Prostate gland (tissue), 2 donors: ENCODE data around the gene BRD7.

Source experiments
- CTCF ChIP-seq, 4 experiments: fragments of 200-600 bp in 2 of 4; fragments of 450-650 bp in 2 of 4; sonication (generic) in 2 of 4; IDR thresholded peaks; 1 replicate in 3 of 4; 2 replicates in 1 of 4; pipeline ENCODE4 v1.5.1; 2016 to 2019; ENCODE audit warnings: antibody characterized with exemption in 4 of 4, mild to moderate bottlenecking in 2 of 4, moderate library complexity in 2 of 4
- POLR2A ChIP-seq: fragments of 450-650 bp; IDR thresholded peaks from one replicate; pipeline ENCODE4 v1.6.1; 2016; ENCODE audit warnings: antibody characterized with exemption, mild to moderate bottlenecking
- POLR2AphosphoS5 ChIP-seq: sonication (generic); formaldehyde crosslinking; IDR thresholded peaks from one replicate; pipeline ENCODE4 v1.6.1; 2017; ENCODE audit warnings: antibody characterized with exemption

- TF ChIP-seq POLR2A (no peak), CTCF (IDR thresholded peaks at IDR 0.05) (no peak), POLR2AphosphoS5 (no peak)
Measured at GRCh38 chr16:50284131-50284911, 84.5 kb downstream of the BRD7 start.
